HG03196 (cell line): ENCODE data around the gene NKAIN2.
"Not testable (repeated sequence)": the region's sequence is repeated elsewhere in the genome, so short reads cannot be mapped to it uniquely, and the experiment has no call there.

ENCODE experiments used
- ATAC-seq: cut with Tn5 transposase; IDR thresholded peaks from one replicate; pipeline ENCODE4 v1.9.1; 2021; ENCODE audit not compliant: unreplicated experiment

Gene NKAIN2

GRCh38 chr6:124551711-124552233, 748.1 kb downstream of the NKAIN2 start:
- no peak for ATAC-seq

DNA sequence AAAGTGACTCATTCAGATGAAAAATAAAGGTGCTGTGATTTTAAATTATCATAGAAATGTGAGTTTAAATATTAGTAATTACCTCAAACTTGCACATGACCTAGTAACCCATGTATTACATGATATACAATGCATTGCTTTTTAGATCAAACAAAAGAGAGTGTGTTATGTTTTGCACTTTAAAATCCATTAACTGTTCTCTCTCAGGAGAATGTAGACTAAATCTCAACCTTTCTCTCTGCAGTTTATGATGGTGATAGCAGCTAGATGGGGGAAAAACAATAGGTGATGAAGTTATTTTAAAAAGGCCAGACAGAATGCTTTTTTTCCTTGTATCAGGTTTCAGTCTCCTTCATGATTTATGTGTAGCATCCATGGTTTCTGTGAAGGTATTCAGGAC, 754.2 kb downstream of the NKAIN2 start:
- ATAC-seq = no peak

DNA sequence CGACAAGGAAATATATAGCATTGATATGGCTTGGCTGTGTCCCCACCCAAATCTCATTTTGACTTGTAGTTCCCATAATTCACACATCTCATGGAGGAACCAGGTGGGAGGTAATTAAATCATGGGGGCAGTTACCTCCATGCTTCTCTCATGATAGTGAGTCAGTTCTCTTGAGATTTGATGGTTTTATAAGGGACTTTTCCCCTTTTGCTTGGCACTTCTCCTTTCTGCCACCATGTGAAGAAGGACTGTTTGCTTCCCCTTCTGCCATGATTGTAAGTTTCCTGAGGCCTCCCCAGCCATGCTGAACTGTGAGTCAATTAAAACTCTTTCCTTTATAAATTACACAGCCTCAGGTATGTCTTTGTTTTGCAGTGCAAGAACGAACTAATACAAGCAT, 756.4 kb downstream of the NKAIN2 start:
- not testable (repeated sequence) for ATAC-seq

DNA sequence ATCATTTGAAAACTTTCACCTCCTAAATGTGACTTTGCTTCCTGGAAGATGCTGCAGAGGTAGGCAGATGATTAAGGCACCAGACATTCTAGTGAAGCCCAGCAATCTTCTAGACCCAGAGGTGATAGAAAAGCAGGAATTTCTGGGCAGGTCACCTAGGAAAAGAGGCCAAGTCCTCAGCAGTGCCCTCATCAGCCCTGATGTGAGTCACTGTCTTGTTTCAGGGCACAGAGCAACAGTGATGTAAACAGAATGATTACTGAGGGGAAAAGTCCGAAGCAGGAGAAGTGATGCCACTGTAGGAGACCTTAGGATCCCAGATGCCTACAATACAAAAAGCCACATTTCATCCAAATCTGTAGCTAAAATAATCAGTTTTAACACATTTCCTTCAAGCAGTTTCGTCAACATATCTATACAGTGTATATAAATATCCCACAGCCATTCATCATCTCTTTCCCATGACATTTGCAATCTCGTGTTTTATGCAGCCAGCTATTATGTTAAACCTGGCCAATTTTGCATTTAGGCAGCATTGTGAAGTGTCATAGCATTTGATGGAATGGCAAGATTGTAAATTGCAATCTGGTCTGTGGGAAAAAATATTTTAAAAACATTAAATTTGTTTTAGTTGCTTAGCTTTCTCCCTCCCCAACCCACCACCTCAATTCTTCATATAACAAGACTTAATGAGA, 757.4 kb downstream of the NKAIN2 start:
- ATAC-seq = no peak

- no peak for ATAC-seq
These were observed 758.0 kb downstream of the NKAIN2 start for GRCh38 chr6:124561635-124562130.

- ATAC-seq = not testable (repeated sequence)
These were observed 760.5 kb downstream of the NKAIN2 start for GRCh38 chr6:124564125-124564524.

DNA sequence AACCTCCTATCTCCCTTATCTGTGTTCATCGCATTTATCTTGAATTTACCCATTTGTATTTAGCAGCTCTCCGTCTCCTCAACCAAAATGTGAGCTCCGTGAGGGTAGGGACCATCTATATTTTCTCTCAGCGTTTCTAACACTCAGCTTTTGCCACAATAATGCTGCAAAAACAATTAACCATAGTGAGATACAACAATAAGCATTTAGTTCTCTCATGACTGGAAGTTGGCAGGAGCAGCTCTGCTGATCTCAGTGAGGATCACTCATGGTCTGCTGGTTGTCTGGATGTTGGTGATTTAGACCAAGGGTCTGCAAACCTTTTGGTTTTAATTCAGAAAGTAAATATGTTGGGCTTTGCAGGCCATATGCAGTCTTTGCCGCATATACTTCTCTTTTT, 763.7 kb downstream of the NKAIN2 start:
- ATAC-seq = no peak

GRCh38 chr6:124573953-124574352, 770.3 kb downstream of the NKAIN2 start:
- no peak for ATAC-seq

DNA sequence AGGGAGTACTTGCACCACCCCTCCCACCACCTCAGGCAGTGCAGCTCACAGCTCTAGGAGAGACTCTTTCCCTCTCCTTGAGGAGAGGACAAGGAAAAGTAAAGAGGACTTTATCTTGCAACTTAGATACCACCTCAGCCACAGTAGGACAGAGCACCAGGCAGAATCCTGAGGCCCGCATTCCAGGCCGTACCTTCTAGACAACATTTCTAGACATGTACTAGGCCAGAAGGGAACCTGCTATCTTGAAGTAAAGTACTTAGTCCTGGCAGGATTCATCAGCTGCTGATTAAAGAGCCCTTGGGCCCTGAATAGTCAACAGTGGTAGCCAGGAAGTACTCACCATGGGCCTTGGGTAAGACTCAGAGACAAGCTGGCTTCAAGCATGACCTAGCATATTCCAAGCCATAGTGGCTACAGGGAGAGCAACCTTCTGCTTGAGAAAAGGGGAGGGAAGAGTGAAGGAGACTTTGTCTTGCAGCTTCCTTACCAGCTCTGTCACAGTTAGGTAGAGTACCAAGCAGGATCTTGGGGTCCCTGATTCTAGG, 774.1 kb downstream of the NKAIN2 start:
- no peak for ATAC-seq

DNA sequence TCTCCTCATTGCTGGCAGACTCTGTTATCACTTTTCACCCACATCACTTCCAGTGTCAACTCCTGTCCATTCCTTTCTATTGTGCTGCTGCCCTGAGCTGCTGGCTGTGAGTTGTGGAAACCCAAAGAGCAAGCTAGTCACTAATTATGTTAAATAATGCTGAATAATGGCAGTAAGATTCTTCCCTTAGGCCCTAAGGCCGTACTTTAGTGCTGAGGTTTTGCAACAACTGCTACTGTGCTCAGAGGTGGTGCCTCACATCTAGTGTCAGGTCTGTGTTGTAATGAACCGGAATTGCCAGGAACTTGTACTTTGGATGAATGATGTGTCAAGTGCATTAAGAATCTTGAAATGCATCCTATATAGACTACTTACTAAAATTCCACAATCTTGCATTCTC, 786.3 kb downstream of the NKAIN2 start:
- no peak for ATAC-seq

DNA sequence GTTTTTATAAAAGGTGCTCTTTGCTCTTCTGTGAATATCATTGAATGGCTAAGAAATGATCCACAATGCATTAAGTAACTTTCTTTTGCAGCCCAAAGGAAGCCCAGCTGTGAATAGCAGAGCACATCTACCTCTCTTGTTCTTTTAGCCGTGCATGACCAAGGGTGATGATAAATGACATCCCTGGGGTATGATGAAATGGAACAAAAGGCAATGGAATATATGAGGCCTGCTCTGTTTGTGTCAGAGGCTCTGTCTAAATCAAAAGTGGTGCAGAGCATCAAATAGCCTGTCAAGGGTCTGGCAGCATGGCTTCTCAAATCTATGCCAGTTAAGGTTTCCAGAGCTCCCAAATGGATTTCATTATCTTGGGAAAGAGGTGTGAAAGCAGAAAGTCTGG, 796.0 kb downstream of the NKAIN2 start:
- ATAC-seq = no peak

DNA sequence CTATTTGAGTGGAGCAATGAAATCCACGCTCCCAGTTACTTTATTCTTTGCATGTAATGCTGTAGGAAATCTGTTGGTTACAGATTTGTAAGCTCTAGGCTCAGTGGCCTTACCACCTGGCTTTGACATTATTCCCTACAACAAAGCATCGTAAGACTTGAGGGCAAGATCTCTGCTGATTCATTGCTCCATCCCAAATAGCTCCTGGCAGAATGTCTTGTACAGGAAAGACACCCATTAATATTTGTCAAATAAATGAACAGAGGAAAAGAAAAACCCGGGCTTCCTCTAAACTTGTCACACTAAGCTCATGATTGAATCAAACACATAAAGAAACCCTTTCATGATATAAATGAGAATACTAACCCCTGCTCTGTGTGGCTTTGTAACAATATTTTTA, 801.1 kb downstream of the NKAIN2 start:
- no peak for ATAC-seq

DNA sequence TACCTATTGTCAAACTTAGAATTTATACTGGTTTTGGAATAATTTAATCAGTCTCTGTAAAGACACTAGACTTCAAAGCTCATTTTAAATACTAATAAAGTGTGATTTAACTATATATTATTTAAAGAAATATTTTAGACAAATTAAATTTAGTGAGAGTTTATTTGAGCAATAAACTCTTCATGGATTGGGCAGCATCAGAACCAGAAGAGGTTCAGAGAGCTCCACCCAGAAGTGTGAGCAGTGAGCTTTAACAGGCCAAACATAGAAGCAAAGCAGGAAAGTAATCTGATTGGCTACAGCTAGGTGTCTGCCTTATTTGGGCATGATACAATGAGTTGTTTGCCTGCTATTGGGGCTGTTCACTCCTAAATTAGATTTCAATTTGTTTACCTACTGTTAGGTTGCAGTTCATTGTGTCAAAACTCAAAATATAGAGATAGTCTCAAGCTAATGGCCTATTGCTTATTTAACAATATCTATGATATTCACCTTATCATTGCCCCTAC, 803.5 kb downstream of the NKAIN2 start:
- no peak for ATAC-seq

DNA sequence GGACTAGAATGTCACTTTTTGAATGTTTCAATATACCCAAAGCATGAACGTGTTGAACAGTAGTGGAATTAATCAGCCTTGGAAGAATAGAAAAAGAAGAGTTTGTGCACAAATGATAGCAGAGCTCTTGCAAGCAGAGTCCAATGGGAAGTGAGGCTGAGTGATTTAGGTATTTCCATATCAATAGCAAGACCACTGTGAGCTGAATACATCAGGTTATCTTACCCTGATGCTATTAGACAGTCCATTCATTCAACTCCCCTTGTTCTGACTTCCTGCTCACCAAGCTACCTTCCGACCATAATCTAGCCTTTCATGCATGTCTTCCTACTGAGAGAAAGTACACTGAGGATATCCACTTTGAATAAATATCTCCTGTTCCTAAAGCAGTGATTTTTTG, 809.4 kb downstream of the NKAIN2 start:
- ATAC-seq = no peak

GRCh38 chr6:124622351-124622750, 818.7 kb downstream of the NKAIN2 start:
- ATAC-seq = no peak

- ATAC-seq = no peak
These were observed 830.0 kb downstream of the NKAIN2 start for GRCh38 chr6:124633655-124634054.

- ATAC-seq = no peak
These were observed 836.8 kb downstream of the NKAIN2 start for GRCh38 chr6:124640432-124640831.

DNA sequence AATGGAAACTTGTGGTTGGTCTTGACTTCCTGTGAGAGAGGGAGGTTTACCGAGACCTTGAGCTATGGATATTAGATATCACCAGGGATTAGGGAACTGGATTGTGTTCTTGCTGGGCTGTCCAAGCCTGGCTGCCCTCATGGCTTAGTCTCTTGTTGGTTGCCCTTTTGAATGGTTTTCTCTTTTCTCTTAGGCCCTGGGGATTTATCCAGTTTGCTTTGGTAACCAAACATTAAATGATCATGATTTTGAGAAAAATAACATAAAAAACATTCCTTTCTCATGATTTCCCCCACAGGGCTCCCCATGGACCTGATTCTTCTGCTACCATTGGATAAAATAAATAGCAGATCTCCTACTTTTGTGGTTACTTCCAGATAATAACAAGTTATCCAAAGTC, 852.2 kb downstream of the NKAIN2 start:
- ATAC-seq = no peak

- no peak for ATAC-seq
These were observed 854.4 kb downstream of the NKAIN2 start for GRCh38 chr6:124658053-124658452.

DNA sequence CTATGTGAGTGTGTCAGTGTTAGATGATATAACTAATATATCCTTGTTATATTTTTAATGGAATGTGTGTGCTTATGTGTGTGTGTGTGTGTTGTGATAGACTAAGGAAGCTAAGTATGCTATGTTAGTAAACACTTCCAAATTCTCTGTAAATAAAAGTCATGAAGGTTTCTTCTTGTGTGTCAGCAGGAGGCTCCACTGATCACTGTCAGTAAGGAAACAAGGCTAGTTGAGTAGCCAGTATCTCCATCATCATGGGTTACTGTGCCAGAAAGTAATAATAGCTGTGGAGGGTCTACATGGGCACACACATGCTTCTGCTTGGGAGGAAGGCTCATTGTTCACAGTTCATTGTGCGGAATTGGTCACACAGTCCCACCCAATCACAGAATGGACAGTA, 855.8 kb downstream of the NKAIN2 start:
- ATAC-seq = no peak

- no peak for ATAC-seq
These were observed 856.5 kb downstream of the NKAIN2 start for GRCh38 chr6:124660185-124660584.

DNA sequence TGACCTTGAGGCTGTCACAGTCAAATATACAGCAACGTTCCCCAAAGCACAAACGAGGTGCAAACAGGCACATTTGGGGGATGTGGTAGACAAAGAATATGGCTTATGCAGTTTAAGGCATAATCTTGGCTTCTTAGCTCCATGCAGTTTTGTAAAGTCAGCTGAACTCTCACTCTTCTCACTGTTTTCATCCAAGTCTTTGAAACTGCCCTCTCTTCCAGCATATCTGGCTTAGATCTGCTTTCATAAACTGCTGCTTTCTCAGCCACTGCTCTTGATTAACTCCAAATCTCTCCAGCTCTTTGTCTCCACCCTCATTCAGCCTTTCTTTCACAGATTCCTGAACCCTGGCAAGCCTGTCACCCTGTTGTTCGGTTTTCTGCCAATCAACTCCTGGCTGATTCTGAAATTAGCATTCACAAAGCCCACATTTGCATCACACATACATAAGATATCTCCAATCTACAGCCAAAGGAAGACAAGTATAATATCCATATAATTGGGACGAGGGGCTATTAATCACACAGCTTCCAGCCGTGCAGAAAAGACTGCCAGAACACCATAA, 857.5 kb downstream of the NKAIN2 start:
- ATAC-seq = no peak
